ENCODE measurements around the gene GPI. TPM values are rescaled to one million over a fixed set of nuclear protein-coding genes. Genes with fewer than 3 reads are reported as not detected.

The GPI gene
- polyA plus RNA-seq, 1 of the 3 experiments (the other 2 are of a cell fraction): 144 TPM

DNA sequence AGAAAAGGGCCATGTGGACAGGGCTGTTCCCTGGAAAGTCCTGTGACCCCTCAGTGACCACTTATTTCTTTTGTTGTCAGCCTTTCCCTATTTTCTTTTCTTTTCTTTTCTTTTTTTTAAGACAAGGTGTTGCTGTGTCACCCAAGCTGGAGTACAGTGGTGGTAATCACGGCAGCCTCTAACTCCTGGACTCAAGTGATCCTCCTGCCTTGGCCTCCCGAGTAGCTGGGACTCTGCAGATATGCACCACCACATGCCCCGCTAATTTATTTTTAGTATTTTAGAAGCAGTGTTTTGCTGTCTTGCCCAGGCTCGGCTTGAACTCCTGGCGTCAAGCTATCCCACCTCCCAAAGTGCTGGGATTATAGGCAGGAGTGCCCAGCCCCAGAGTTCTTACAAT, 1.1 kb upstream of the GPI start:
- Histone ChIP-seq H3F3A (replicated peaks; ENCODE audit: insufficient read depth) (peaks cover 11% of the 10 kb centered on the region), H3K79me2 (ENCODE audit: insufficient read depth) (peaks cover 28% of the 10 kb centered on the region; the same call in 1 of the 2 replicates), H3K27ac (ENCODE audit: low read depth in 2 of 2, low read length in 1 of 2) (no peak overlapping the region), H3K4me3 (ENCODE audit: low read depth in 2 of 2, low read length in 1 of 2) (no peak overlapping the region), H3K9me3 (no peaks in the 10 kb centered on the region), H2AFZ (ENCODE audit: low read depth) (no peak overlapping the region), H3K27me3 (ENCODE audit: insufficient read depth) (no peaks in the 10 kb centered on the region), H3K4me2 (no peak overlapping the region), H3K9ac (no peak overlapping the region), H3K4me1 (ENCODE audit: control insufficient read depth in 1 of 2, insufficient read depth in 2 of 2, low read depth in 1 of 2, low read length in 1 of 2) (peaks cover 15 to 19% of the 10 kb centered on the region in 2 experiments; a peak in 2 of 4 replicates), H4K20me1 (ENCODE audit: insufficient read depth) (0 out of 2 replicates have a peak, but pooled peaks cover 3% of the 10 kb centered on the region), H3K9me2 (no peaks in the 10 kb centered on the region), H3K36me3 (replicated peaks in 1 of 2; ENCODE audit: control insufficient read depth in 1 of 2, insufficient read depth in 2 of 2, low read length in 1 of 2) (peaks cover 8 to 15% of the 10 kb centered on the region in 2 experiments)
- CTCF ChIA-PET: no interaction called here
- TF ChIP-seq TAF1 (IDR thresholded peaks at IDR 0.05; ENCODE audit: borderline replicate concordance, low read depth, low read length) (no peak), NFIC (IDR thresholded peaks at IDR 0.05; ENCODE audit: borderline replicate concordance) (no peak), RXRA (IDR thresholded peaks at IDR 0.05; ENCODE audit: borderline replicate concordance, low read depth) (no peak), FOSL2 (IDR thresholded peaks at IDR 0.05; ENCODE audit: borderline replicate concordance, low read depth) (no peak), FOXM1 (IDR thresholded peaks at IDR 0.05; ENCODE audit: low read depth) (no peak), POLR2AphosphoS5 (IDR thresholded peaks at IDR 0.05; ENCODE audit: low read depth, low read length) (no peak)
- TF ChIP-seq, protein P1, sequence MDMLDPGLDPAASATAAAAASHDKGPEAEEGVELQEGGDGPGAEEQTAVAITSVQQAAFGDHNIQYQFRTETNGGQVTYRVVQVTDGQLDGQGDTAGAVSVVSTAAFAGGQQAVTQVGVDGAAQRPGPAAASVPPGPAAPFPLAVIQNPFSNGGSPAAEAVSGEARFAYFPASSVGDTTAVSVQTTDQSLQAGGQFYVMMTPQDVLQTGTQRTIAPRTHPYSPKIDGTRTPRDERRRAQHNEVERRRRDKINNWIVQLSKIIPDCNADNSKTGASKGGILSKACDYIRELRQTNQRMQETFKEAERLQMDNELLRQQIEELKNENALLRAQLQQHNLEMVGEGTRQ (IDR thresholded peaks at IDR 0.05; ENCODE audit: borderline replicate concordance, low read depth, low read length): no peak
- TF ChIP-seq, protein P2, sequence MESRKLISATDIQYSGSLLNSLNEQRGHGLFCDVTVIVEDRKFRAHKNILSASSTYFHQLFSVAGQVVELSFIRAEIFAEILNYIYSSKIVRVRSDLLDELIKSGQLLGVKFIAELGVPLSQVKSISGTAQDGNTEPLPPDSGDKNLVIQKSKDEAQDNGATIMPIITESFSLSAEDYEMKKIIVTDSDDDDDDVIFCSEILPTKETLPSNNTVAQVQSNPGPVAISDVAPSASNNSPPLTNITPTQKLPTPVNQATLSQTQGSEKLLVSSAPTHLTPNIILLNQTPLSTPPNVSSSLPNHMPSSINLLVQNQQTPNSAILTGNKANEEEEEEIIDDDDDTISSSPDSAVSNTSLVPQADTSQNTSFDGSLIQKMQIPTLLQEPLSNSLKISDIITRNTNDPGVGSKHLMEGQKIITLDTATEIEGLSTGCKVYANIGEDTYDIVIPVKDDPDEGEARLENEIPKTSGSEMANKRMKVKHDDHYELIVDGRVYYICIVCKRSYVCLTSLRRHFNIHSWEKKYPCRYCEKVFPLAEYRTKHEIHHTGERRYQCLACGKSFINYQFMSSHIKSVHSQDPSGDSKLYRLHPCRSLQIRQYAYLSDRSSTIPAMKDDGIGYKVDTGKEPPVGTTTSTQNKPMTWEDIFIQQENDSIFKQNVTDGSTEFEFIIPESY (IDR thresholded peaks at IDR 0.05; ENCODE audit: borderline replicate concordance, low read depth): no peak
- TF ChIP-seq, protein P3, sequence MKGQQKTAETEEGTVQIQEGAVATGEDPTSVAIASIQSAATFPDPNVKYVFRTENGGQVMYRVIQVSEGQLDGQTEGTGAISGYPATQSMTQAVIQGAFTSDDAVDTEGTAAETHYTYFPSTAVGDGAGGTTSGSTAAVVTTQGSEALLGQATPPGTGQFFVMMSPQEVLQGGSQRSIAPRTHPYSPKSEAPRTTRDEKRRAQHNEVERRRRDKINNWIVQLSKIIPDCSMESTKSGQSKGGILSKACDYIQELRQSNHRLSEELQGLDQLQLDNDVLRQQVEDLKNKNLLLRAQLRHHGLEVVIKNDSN (IDR thresholded peaks at IDR 0.05; ENCODE audit: borderline replicate concordance, low read depth): no peak
- POLR2A ChIA-PET: no interaction called here
- 99% methylated on average over 5 of the region's 5 CpGs for WGBS (ENCODE audit: low lambda C conversion rate)
- no peak for DNase-seq

DNA sequence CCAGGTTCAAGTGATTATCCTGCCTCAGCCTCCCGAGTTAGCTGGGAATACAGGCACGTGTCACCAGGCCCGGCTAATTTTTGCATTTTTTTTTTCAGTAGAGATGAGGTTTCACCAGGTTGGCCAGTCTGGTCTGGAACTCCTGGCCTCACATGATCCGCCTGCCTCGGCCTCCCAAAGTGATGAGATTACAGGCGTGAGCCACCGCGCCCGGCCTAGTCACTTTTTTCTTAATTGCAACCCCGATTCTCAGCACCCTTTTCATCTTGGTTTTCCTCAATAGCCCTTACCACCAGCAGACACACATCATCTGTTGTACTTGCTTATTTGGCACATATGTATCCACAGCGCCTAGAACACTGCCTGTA, 550 bp upstream of the GPI start:
- H3F3A ChIP-seq (replicated peaks; ENCODE audit: insufficient read depth): peaks cover 9% of the 10 kb centered on the region
- H4K20me1 ChIP-seq (ENCODE audit: insufficient read depth): 0 out of 2 replicates have a peak, but pooled peaks cover 3% of the 10 kb centered on the region
- H3K9ac ChIP-seq: peak overlapping the region; percentile 85; the same call in 1 of the 2 replicates
- ChIA-PET POLR2A (interaction anchor here (1.1 kb wide), 1 partner anchor 9 kb away, joined by 3 read pairs; no protein-coding TSS in a partner anchor), CTCF (no interaction called here)
- H3K27me3 ChIP-seq (ENCODE audit: insufficient read depth): no peaks in the 10 kb centered on the region
- peaks cover 8 to 17% of the 10 kb centered on the region in 2 experiments for H3K36me3 ChIP-seq (replicated peaks in 1 of 2; ENCODE audit: control insufficient read depth in 1 of 2, insufficient read depth in 2 of 2, low read length in 1 of 2)
- peak overlapping the region in 1 of 2 experiments; percentile 71; a peak in 2 of 4 replicates for H3K27ac ChIP-seq (ENCODE audit: low read depth in 2 of 2, low read length in 1 of 2)
- whole genome bisulfite sequencing (ENCODE audit: low lambda C conversion rate): 84% methylated on average over 11 of the region's 11 CpGs
- peaks cover 28% of the 10 kb centered on the region; the same call in 1 of the 2 replicates for H3K79me2 ChIP-seq (ENCODE audit: insufficient read depth)
- no peaks in the 10 kb centered on the region for H3K9me2 ChIP-seq
- DNase-seq: no peak
- peaks cover 15 to 19% of the 10 kb centered on the region in 2 experiments; a peak in 2 of 4 replicates for H3K4me1 ChIP-seq (ENCODE audit: control insufficient read depth in 1 of 2, insufficient read depth in 2 of 2, low read depth in 1 of 2, low read length in 1 of 2)
- H3K9me3 ChIP-seq: no peaks in the 10 kb centered on the region
- H3K4me2 ChIP-seq: peak overlapping the region; percentile 98
- peak overlapping the region; percentile 68 to 98 for H3K4me3 ChIP-seq (ENCODE audit: low read depth in 2 of 2, low read length in 1 of 2)
- H2AFZ ChIP-seq (ENCODE audit: low read depth): peak overlapping the region; percentile 95
- TF ChIP-seq, protein P4, sequence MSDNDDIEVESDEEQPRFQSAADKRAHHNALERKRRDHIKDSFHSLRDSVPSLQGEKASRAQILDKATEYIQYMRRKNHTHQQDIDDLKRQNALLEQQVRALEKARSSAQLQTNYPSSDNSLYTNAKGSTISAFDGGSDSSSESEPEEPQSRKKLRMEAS (IDR thresholded peaks at IDR 0.05; ENCODE audit: low read depth): no peak
- TF ChIP-seq CHD2 (IDR thresholded peaks at IDR 0.05; ENCODE audit: low read length, partially characterized antibody): no peak
- no peak for TF ChIP-seq RAD21 (IDR thresholded peaks at IDR 0.05; ENCODE audit: low read length)
- TF ChIP-seq GATA2 (CRISPR knock-in tag; IDR thresholded peaks at IDR 0.05): no peak
